ENCODE measurements around the gene MARVELD3.
"Not testable (repeated sequence)": the region's sequence is repeated elsewhere in the genome, so short reads cannot be mapped to it uniquely, and the experiment has no call there.

Gene MARVELD3

GRCh38 chr16:71600822-71601221, 25.2 kb upstream of the MARVELD3 start:
- no peak for TF ChIP-seq CTCF (IDR thresholded peaks at IDR 0.05)
- H3K27me3 Mint-ChIP-seq (ENCODE audit: low read depth, poor library complexity): peaks cover 15% of the 10 kb centered on the region

GRCh38 chr16:71609066-71609465, 16.9 kb upstream of the MARVELD3 start:
- TF ChIP-seq CTCF (IDR thresholded peaks at IDR 0.05): no peak
- no peak overlapping the region for H3K27ac Mint-ChIP-seq
- no peak overlapping the region for H3K4me3 Mint-ChIP-seq
- no peaks in the 10 kb centered on the region for H3K4me1 Mint-ChIP-seq
- DNase-seq: no peak
- no peaks in the 10 kb centered on the region for H3K9me3 Mint-ChIP-seq
- no peaks in the 10 kb centered on the region for H3K36me3 Mint-ChIP-seq (ENCODE audit: low read depth)
- peaks cover 42% of the 10 kb centered on the region for H3K27me3 Mint-ChIP-seq (ENCODE audit: low read depth, poor library complexity)

More at GRCh38 chr16:71600822-71601221, 25.2 kb upstream of the MARVELD3 start:
- peaks cover 8% of the 10 kb centered on the region for H3K9me3 Mint-ChIP-seq
- H3K4me1 Mint-ChIP-seq: no peaks in the 10 kb centered on the region
- no peak overlapping the region for H3K27ac Mint-ChIP-seq
- H3K4me3 Mint-ChIP-seq: no peak overlapping the region
- DNase-seq: no peak
- H3K36me3 Mint-ChIP-seq (ENCODE audit: low read depth): no peaks in the 10 kb centered on the region

- Mint-ChIP-seq H3K4me3 (no peak overlapping the region), H3K36me3 (ENCODE audit: low read depth) (no peaks in the 10 kb centered on the region), H3K9me3 (no peaks in the 10 kb centered on the region), H3K4me1 (no peaks in the 10 kb centered on the region), H3K27me3 (ENCODE audit: low read depth, poor library complexity) (peaks cover 50% of the 10 kb centered on the region), H3K27ac (no peak overlapping the region)
- no peak for DNase-seq
- no peak for TF ChIP-seq CTCF (IDR thresholded peaks at IDR 0.05)
Observed at GRCh38 chr16:71610447-71610846, 15.5 kb upstream of the MARVELD3 start.

GRCh38 chr16:71610936-71611871, 14.8 kb upstream of the MARVELD3 start:
- no peak overlapping the region for H3K27ac Mint-ChIP-seq
- H3K27me3 Mint-ChIP-seq (ENCODE audit: low read depth, poor library complexity): peaks cover 50% of the 10 kb centered on the region
- peak; percentile 96 for DNase-seq
- TF ChIP-seq CTCF (IDR thresholded peaks at IDR 0.05): peak; percentile 98
- H3K4me3 Mint-ChIP-seq: no peak overlapping the region
- H3K9me3 Mint-ChIP-seq: no peaks in the 10 kb centered on the region
- H3K4me1 Mint-ChIP-seq: no peaks in the 10 kb centered on the region
- H3K36me3 Mint-ChIP-seq (ENCODE audit: low read depth): no peaks in the 10 kb centered on the region

- H3K27ac Mint-ChIP-seq: not testable (repeated sequence)
Observed at GRCh38 chr16:71614956-71615355, 11.0 kb upstream of the MARVELD3 start.

GRCh38 chr16:71618429-71618828, 7.6 kb upstream of the MARVELD3 start:
- H3K36me3 Mint-ChIP-seq (ENCODE audit: low read depth): no peaks in the 10 kb centered on the region
- H3K27ac Mint-ChIP-seq: no peak overlapping the region
- no peaks in the 10 kb centered on the region for H3K4me1 Mint-ChIP-seq
- H3K27me3 Mint-ChIP-seq (ENCODE audit: low read depth, poor library complexity): peaks cover 37% of the 10 kb centered on the region
- H3K9me3 Mint-ChIP-seq: peaks cover 5% of the 10 kb centered on the region
- no peak for TF ChIP-seq CTCF (IDR thresholded peaks at IDR 0.05)
- no peak overlapping the region for H3K4me3 Mint-ChIP-seq
- no peak for DNase-seq

More at GRCh38 chr16:71614956-71615355, 11.0 kb upstream of the MARVELD3 start:
- H3K9me3 Mint-ChIP-seq; H3K36me3 Mint-ChIP-seq (ENCODE audit: low read depth); DNase-seq; H3K4me1 Mint-ChIP-seq; H3K4me3 Mint-ChIP-seq: not testable (repeated sequence)
- peaks cover 49% of the 10 kb centered on the region for H3K27me3 Mint-ChIP-seq (ENCODE audit: low read depth, poor library complexity)
